Measurements from ENCODE around the gene TRAF1.

TRAF1 gene

DNA sequence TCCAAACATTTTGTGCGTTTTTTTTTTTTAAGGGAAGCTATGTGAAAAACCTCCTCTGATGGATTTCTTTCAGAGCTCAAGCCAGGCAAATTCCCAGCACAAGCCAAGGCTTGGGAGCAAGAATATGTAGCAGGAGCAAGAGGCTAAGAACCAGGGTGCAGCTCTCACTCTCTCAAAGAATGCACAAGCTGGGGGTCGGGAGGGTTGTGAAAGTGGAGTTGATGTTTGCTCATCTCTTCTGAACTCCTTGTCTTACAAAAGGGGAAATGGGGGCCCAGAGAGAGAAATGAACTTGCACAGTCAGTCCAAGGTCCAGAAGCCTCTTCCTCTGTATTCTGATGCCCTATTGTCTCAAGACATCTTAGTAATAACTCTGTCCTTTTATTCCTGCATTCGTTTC is 7.7 kb upstream of the TRAF1 start:
- no peaks in the 10 kb centered on the region for H3K36me3 ChIP-seq
- no peak overlapping the region for H3K27ac ChIP-seq
- H3K9me3 ChIP-seq (ENCODE audit: severe bottlenecking), result peaks cover 7% of the 10 kb centered on the region
- TF ChIP-seq, protein P1, sequence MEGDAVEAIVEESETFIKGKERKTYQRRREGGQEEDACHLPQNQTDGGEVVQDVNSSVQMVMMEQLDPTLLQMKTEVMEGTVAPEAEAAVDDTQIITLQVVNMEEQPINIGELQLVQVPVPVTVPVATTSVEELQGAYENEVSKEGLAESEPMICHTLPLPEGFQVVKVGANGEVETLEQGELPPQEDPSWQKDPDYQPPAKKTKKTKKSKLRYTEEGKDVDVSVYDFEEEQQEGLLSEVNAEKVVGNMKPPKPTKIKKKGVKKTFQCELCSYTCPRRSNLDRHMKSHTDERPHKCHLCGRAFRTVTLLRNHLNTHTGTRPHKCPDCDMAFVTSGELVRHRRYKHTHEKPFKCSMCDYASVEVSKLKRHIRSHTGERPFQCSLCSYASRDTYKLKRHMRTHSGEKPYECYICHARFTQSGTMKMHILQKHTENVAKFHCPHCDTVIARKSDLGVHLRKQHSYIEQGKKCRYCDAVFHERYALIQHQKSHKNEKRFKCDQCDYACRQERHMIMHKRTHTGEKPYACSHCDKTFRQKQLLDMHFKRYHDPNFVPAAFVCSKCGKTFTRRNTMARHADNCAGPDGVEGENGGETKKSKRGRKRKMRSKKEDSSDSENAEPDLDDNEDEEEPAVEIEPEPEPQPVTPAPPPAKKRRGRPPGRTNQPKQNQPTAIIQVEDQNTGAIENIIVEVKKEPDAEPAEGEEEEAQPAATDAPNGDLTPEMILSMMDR (IDR thresholded peaks at IDR 0.05; ENCODE audit: low read depth, low read length), result no peak
- H3K4me3 ChIP-seq (ENCODE audit: low read depth, low read length), result no peak overlapping the region
- H3K27me3 ChIP-seq (ENCODE audit: insufficient read depth, low read depth, severe bottlenecking), result no peaks in the 10 kb centered on the region
- no peak for DNase-seq

- no peak for DNase-seq
- Histone ChIP-seq H3K36me3 (no peaks in the 10 kb centered on the region), H3K27ac (no peak overlapping the region; the same call in 1 of the 2 replicates), H3K27me3 (ENCODE audit: insufficient read depth, low read depth, severe bottlenecking) (no peaks in the 10 kb centered on the region), H3K4me3 (ENCODE audit: low read depth, low read length) (no peak overlapping the region), H3K9me3 (ENCODE audit: severe bottlenecking) (peaks cover 7% of the 10 kb centered on the region)
- TF ChIP-seq, protein P1 (IDR thresholded peaks at IDR 0.05; ENCODE audit: low read depth, low read length), result no peak
Observed at GRCh38 chr9:120933310-120934055, 6.9 kb upstream of the TRAF1 start.

GRCh38 chr9:120932086-120932823 is 5.7 kb upstream of the TRAF1 start:
- no peak for DNase-seq
- TF ChIP-seq, protein P1 (IDR thresholded peaks at IDR 0.05; ENCODE audit: low read depth, low read length), result no peak
- Histone ChIP-seq H3K27ac (peak overlapping the region; percentile 57), H3K4me3 (ENCODE audit: low read depth, low read length) (no peak overlapping the region), H3K9me3 (ENCODE audit: severe bottlenecking) (peaks cover 7% of the 10 kb centered on the region), H3K27me3 (ENCODE audit: insufficient read depth, low read depth, severe bottlenecking) (no peaks in the 10 kb centered on the region), H3K36me3 (no peaks in the 10 kb centered on the region)

DNA sequence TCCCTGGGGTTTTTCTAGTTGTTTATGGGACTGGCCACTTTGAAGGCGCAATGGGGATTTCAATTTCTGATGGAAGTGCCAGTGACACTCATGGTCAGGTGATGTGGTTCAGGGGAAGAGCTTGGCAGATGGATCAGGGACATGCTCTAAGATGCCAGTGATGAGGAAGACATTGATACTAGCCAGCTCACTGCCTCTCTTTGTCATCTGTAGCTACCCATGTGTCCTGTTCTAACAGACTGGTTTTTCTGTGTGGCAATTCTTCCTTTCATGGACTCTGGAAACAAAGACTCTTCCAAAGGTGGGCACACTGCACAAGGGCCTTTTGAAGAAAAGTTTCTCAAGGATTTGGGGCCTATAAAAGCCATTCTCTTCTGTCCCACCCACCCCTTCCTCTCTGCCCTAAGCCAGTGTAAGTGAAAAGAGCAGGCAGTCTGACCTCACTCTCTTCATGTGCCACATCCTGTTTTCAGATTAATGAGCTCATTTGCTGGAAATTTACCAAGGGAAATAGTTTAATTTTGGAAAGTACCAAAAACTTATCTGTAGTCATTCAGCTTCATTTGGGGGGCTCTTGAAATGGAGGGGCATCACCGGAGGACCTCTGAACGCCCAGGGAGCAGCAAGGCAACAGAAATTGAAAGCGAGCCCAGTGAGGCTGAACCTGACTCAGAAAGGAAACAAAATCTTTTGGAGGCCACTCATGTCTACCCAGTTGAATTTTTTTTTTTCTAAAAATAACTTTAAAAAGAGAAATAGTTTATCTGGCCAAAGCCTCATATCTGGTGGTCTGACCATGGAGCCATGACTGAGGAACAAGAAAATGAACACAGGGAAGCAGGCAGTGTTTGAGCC is 4.9 kb upstream of the TRAF1 start:
- peak overlapping the region; percentile 57 for H3K27ac ChIP-seq
- TF ChIP-seq, protein P1 (IDR thresholded peaks at IDR 0.05; ENCODE audit: low read depth, low read length), result no peak
- no peaks in the 10 kb centered on the region for H3K27me3 ChIP-seq (ENCODE audit: insufficient read depth, low read depth, severe bottlenecking)
- H3K36me3 ChIP-seq, result no peaks in the 10 kb centered on the region
- no peak for DNase-seq
- peaks cover 7% of the 10 kb centered on the region for H3K9me3 ChIP-seq (ENCODE audit: severe bottlenecking)
- H3K4me3 ChIP-seq (ENCODE audit: low read depth, low read length), result no peak overlapping the region

GRCh38 chr9:120929229-120929791 is 2.7 kb upstream of the TRAF1 start:
- H3K4me3 ChIP-seq (ENCODE audit: low read depth, low read length), result no peak overlapping the region
- no peaks in the 10 kb centered on the region for H3K27me3 ChIP-seq (ENCODE audit: insufficient read depth, low read depth, severe bottlenecking)
- TF ChIP-seq, protein P1 (IDR thresholded peaks at IDR 0.05; ENCODE audit: low read depth, low read length), result no peak
- H3K27ac ChIP-seq, result no peak overlapping the region
- peaks cover 7% of the 10 kb centered on the region for H3K9me3 ChIP-seq (ENCODE audit: severe bottlenecking)
- no peak for DNase-seq
- H3K36me3 ChIP-seq, result no peaks in the 10 kb centered on the region
